Measurements from ENCODE around the gene CHTF18.

DNA sequence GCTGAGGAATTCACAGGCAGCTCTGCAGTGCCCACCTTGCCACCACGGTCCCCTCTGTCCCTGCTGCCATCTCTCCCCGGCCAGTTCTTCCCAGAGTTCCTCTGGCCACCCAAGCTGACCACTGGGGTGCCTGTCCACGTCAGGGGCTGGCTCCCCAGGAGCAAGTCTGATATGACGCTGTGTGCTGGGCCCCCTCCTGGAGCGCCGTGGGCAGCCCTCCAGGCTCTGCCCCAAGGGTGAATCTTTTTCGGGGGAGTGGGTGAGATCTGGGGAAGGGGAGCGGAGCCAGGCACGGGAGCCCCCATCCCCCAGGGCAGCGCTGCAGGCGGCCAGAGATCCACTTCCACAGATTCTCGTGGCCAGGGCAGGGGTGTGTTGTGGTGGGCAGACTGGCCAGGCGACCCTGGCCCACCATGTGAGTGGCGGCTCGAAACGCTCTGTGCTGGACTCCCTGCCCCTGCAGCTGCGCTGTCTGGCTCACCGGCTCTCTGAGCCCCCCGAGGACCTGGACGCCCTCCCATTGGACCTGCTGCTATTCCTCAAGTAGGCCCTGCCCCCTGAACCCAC lies 24.2 kb upstream of the CHTF18 start:
- TF ChIP-seq, protein P1, sequence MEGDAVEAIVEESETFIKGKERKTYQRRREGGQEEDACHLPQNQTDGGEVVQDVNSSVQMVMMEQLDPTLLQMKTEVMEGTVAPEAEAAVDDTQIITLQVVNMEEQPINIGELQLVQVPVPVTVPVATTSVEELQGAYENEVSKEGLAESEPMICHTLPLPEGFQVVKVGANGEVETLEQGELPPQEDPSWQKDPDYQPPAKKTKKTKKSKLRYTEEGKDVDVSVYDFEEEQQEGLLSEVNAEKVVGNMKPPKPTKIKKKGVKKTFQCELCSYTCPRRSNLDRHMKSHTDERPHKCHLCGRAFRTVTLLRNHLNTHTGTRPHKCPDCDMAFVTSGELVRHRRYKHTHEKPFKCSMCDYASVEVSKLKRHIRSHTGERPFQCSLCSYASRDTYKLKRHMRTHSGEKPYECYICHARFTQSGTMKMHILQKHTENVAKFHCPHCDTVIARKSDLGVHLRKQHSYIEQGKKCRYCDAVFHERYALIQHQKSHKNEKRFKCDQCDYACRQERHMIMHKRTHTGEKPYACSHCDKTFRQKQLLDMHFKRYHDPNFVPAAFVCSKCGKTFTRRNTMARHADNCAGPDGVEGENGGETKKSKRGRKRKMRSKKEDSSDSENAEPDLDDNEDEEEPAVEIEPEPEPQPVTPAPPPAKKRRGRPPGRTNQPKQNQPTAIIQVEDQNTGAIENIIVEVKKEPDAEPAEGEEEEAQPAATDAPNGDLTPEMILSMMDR (IDR thresholded peaks at IDR 0.05) = no peak
- no peak for TF ChIP-seq POLR2A (IDR thresholded peaks at IDR 0.05)
